Hepatic stellate cell (primary cell): ENCODE results near the gene SRSF7.
"Not testable (repeated sequence)": the region's sequence is repeated elsewhere in the genome, so short reads cannot be mapped to it uniquely, and the experiment has no call there.

Experiments used
- DNase-seq: peaks from one replicate; pipeline ENCODE4 v3.0.0; 2011; ENCODE audit warnings: low spot score

The SRSF7 gene

GRCh38 chr2:38750891-38751595 is at the start of gene SRSF7:
SRSF7 (minus strand) TSS chr2:38751361; CDS start chr2:38751256, 105 bp downstream.
- peak; percentile 97 for DNase-seq

- no peak for DNase-seq
These were observed 46.8 kb upstream of the SRSF7 start for GRCh38 chr2:38797953-38798352.

DNA sequence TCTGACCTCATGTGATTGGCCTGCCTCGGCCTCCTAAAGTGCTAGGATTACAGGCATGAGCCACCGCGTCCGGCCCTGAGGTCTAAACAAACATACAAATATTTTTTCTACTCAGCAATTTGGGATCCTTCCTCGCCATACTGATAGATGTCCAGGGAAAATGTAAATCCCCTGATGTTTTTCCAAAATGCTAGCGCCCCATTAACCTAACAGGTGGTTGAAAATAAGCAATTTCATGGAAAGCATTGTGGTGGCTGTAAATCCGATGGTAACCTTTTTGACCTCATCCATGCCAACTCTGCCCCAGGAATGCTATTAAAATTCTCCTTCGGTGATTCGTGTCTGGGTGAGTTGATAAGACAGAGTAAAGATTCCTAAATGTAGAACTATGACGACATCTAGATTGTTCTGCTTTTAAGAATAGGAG is 46.1 kb upstream of the SRSF7 start:
- DNase-seq: no peak

DNA sequence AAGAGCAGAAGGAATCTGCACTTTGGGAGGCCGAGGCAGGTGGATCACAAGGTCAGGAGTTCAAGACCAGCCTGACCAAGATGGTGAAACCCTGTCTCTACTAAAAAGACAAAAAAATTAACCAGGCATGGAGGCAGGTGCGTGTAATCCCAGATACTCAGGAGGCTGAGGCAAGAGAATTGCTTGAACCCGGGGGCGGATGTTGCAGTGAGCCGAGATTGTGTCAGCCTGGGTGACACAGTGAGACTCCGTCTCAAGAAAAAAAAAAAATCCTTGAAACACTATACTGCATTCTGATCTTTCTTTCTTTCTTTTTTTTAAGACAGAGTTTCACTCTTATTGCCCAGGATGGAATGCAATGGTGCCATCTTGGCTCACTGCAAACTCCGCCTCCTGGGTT is 43.9 kb upstream of the SRSF7 start:
- DNase-seq: not testable (repeated sequence)

- no peak for DNase-seq
These were observed 43.2 kb upstream of the SRSF7 start for GRCh38 chr2:38794235-38794946.

DNA sequence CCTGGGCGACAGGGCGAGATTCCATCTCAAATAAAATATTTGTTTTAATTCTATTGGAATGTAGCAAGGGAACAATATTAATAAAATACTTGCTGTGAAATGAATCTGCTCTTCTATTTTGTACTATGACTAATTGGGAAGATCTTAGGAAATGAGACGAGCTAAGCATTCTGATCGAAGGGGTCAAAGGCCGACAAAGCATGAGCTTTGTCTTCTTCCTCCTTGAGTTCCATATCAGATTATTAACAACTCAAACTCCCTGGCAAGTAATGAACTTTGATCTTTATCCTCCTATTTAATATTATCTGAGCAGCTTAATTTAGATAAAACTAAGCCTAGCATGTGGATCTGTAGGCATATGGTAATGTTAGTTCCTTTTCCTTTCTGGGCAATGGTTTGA is 42.4 kb upstream of the SRSF7 start:
- DNase-seq: no peak

GRCh38 chr2:38792751-38793150 is 41.6 kb upstream of the SRSF7 start:
- DNase-seq: no peak

GRCh38 chr2:38792321-38792720 is 41.2 kb upstream of the SRSF7 start:
- DNase-seq: not testable (repeated sequence)

GRCh38 chr2:38791744-38792143 is 40.6 kb upstream of the SRSF7 start:
- no peak for DNase-seq

GRCh38 chr2:38789691-38790090 is 38.5 kb upstream of the SRSF7 start:
- DNase-seq: no peak

- no peak for DNase-seq
These were observed 37.1 kb upstream of the SRSF7 start for GRCh38 chr2:38788306-38788705.

DNA sequence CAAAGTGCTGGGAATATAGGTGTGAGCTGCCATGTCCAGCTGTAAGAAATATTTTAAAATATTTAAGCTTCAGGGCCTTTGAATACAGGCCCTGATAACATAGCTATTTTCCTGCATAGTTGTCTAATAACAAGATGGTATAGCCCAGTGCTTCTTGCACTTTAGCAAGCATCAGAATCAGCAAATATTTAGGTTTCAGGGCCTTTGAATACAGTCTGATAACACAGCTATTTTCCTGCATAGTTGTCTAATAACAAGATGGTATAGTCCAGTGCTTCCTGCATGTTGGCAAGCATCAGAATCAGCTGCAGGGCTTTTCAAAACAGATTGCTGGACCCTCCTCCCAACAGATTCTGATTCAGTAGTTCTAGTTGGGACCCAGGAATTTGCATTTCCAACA is 32.4 kb upstream of the SRSF7 start:
- no peak for DNase-seq

DNA sequence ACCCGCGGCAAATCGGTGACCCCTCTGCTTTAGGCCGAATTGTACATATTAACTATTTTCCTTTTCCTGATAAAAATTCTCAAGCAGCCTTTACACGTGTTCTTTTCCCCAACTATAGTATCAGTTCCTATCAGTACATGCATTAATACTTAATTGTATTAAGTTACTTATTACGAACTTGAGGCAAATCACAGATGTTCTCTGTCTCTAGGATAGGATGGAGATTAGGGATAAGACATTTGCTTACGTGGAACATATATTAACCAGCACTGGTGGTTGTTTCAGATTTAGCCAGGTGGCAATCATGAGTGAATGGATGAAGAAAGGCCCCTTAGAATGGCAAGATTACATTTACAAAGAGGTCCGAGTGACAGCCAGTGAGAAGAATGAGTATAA is 27.5 kb upstream of the SRSF7 start:
- DNase-seq: no peak

GRCh38 chr2:38776531-38776930 is 25.4 kb upstream of the SRSF7 start:
- no peak for DNase-seq

GRCh38 chr2:38775921-38776225 is 24.7 kb upstream of the SRSF7 start:
- DNase-seq: no peak

DNA sequence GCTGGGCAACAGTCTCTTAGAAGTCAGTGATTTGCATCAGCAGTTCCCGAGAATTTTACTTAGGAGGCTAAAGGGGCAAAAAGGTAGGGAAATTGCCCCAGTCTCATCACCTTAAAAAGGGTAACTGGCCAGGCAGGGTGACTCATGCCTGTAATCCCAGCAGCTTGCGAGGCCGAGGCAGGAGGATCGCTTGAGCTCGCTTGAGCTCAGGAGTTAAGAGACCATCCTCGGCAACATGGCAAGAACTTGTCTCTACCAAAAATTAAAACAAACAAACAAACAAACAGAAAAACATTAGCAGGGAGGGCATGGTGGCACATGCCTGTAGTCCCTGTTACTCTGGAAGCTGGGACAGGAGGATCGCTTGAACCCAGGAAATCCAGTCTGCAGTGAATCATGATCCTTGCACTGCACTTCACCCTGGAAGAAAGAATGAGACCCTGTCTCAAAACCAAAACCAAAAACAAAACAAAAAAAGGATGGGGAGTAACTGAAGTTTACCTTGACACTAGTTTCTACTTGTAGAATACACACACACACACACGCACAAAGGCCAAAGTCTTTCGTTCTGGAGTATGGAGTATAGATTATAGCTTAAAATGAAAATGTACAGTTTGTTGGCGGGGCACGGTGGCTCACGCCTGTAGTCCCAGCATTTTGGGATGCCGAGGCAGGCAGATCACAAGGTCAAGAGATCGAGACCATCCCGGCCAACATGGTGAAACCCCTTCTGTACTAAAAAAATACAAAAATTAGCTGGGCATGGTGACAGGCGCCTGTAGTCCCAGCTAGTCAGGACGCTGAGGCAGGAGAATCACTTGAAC is 24.1 kb upstream of the SRSF7 start:
- no peak for DNase-seq

DNA sequence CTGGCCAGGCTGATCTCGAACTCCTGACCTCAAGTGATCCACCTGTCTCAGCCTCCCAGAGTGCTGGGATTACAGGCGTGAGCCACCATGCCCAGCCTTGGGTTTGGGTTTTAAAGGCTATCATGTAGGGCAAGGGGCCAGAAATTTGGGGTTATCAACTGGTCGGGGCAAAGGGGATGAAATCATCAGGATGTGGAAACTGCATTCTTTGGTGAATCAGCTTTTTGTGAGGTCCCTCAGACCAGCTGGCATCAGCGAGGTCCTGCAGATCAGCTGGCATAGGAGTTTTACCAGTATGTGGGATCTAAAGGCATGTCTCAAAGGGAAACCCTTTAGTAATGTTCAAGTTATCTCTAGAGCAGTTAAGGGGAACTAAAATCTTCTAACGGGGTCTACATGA is 20.5 kb upstream of the SRSF7 start:
- DNase-seq: peak; percentile 14

GRCh38 chr2:38765551-38765950 is 14.4 kb upstream of the SRSF7 start:
- DNase-seq: no peak

DNA sequence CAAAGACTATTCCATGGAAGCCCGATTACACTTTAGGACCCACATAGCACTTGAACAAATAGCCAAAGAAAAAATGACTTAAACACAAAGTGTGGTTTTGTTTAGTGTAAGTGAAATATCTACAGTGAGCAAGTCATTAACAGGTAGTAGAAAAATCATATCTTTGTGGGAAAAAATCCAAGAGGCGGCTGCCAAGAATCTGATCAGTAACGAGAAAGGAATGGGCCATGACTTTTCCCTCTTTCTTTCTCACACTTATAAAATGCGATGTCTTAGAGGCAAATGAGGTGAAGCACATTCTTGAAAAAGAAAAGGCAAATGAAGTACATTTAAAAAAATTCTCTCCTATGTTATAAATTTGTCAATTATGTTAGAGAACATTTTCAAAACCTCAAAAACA is 14.0 kb upstream of the SRSF7 start:
- no peak for DNase-seq

DNA sequence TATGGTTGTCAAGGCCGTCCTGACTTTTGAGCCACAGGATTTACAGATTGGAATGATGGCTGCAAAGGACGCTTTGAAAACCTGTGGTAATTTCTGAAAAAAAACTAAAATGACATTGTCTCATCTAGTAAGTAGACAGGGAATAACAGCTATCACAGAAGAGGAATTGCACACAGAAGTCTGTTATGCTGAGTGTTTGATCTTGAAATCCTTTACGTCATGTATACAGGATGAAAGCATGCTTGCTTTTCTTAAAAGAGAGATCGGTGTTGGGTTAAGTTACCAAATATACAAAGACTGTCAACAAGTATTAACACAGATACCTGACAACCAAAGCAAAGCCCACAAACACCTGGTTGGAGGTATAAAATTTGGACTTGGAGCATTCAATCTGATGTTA is 12.6 kb upstream of the SRSF7 start:
- DNase-seq: no peak

- DNase-seq: no peak
These were observed 12.1 kb upstream of the SRSF7 start for GRCh38 chr2:38763228-38763627.

- not testable (repeated sequence) for DNase-seq
These were observed 4.7 kb upstream of the SRSF7 start for GRCh38 chr2:38755891-38756290.

DNA sequence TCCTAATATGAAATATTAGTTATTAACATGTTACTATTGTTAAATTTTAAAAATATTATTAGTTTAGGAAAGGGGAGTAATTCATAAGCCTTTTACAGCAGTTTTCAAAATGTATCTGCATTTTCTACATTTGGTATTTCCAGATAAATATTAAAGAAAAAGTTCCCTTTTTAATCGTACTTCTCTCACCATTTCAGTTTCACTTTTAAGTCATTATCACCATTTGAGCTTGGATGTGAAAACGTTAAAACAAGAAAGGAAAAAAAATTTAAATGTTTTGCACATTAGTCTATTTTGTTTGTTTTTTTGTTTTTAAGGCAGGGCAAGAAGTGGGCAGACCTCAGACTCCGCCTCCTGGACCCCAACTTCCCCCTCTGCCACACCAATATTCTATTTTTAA is 3.3 kb upstream of the SRSF7 start:
- DNase-seq: no peak
